SK-N-SH (cell line): ENCODE data around the gene GNAS. TPM values are rescaled to one million over a fixed set of nuclear protein-coding genes. Genes with fewer than 3 reads are reported as not detected.

Experiments
- CTCF ChIA-PET: fragments of 300-600, 350-600 bp; formaldehyde crosslinking; extraction: SDS; loops from one replicate; lab custom pipeline; 2021; lab: Yijun Ruan, JAX
- POLR2A ChIA-PET: fragments of 350-600 bp; sonication (Branson Sonifier 250); formaldehyde crosslinking; extraction: SDS; loops from one replicate; lab custom pipeline; 2020; ENCODE audit warnings: antibody characterized with exemption, inconsistent platforms; lab: Yijun Ruan, JAX
- DNase-seq: peaks from one replicate; pipeline ENCODE4 v3.0.0; 2012
- H2AFZ ChIP-seq: fragments of 200-600 bp; sonication (generic); 2 replicates; pipeline ENCODE4 v1.8.1; 2016; ENCODE audit warnings: antibody characterized with exemption, mild to moderate bottlenecking, low read depth
- H3F3A ChIP-seq: fragments of 200-600 bp; sonication (generic); replicated peaks from 2 replicates; pipeline ENCODE3; 2016; ENCODE audit warnings: antibody characterized with exemption, mild to moderate bottlenecking; ENCODE audit not compliant: insufficient read depth
- H3K27ac ChIP-seq, 2 experiments: fragments of 200-500 bp in 1 of 2; fragments of 200-600 bp in 1 of 2; sonication (Bioruptor generic) in 1 of 2; sonication (generic), shearing (Covaris generic) in 1 of 2; 2 replicates each; pipeline versions ENCODE4 v1.5.1 to v1.6.1; 2014 to 2016; ENCODE audit warnings: low read depth in 2 of 2, inconsistent platforms in 1 of 2, low read length in 1 of 2, mild to moderate bottlenecking in 1 of 2, mixed read lengths in 1 of 2
- H3K27me3 ChIP-seq: fragments of 200-600 bp; sonication (generic), shearing (Covaris generic); 2 replicates; pipeline ENCODE4 v1.6.1; 2016; ENCODE audit warnings: mixed run types; ENCODE audit not compliant: insufficient read depth
- H3K36me3 ChIP-seq, 2 experiments: fragments of 200-500 bp in 1 of 2; fragments of 200-600 bp in 1 of 2; sonication (Bioruptor generic) in 1 of 2; sonication (generic) in 1 of 2; replicated peaks in 1 of 2; 2 replicates each; pipeline versions ENCODE3 to v1.5.1; 2014 to 2016; ENCODE audit warnings: low read length in 1 of 2, mild to moderate bottlenecking in 1 of 2; ENCODE audit not compliant: insufficient read depth in 2 of 2, control insufficient read depth in 1 of 2
- H3K4me1 ChIP-seq, 2 experiments: fragments of 200-500 bp in 1 of 2; fragments of 200-600 bp in 1 of 2; sonication (Bioruptor generic) in 1 of 2; sonication (generic), shearing (Covaris generic) in 1 of 2; 2 replicates each; pipeline versions ENCODE4 v1.5.1 to v1.6.1; 2014 to 2016; ENCODE audit warnings: low read depth in 1 of 2, low read length in 1 of 2, mixed run types in 1 of 2; ENCODE audit not compliant: insufficient read depth in 2 of 2, control insufficient read depth in 1 of 2
- H3K4me2 ChIP-seq: fragments of 200-600 bp; sonication (generic), shearing (Covaris generic); 2 replicates; pipeline ENCODE4 v1.6.1; 2017; ENCODE audit warnings: mixed run types
- H3K4me3 ChIP-seq, 2 experiments: fragments of 200-500 bp in 1 of 2; fragments of 200-600 bp in 1 of 2; sonication (Bioruptor generic) in 1 of 2; sonication (generic), shearing (Covaris generic) in 1 of 2; 2 replicates each; pipeline versions ENCODE4 v1.5.1 to v1.8.1; 2014 to 2016; ENCODE audit warnings: low read depth in 2 of 2, inconsistent platforms in 1 of 2, low read length in 1 of 2, mild to moderate bottlenecking in 1 of 2, mixed read lengths in 1 of 2, moderate library complexity in 1 of 2
- H3K79me2 ChIP-seq: fragments of 200-600 bp; sonication (generic); 2 replicates; pipeline ENCODE4 v1.8.1; 2017; ENCODE audit warnings: mild to moderate bottlenecking; ENCODE audit not compliant: insufficient read depth
- H3K9ac ChIP-seq: fragments of 200-600 bp; sonication (generic); 2 replicates; pipeline ENCODE4 v1.6.1; 2017; ENCODE audit warnings: mixed run types
- H3K9me2 ChIP-seq: fragments of 200-600 bp; sonication (generic); 2 replicates; pipeline ENCODE4 v1.6.1; 2017; ENCODE audit warnings: mixed run types
- H3K9me3 ChIP-seq: fragments of 200-600 bp; sonication (generic); 2 replicates; pipeline ENCODE4 v1.6.1; 2017; ENCODE audit warnings: mixed run types, mild to moderate bottlenecking, moderate library complexity
- H4K20me1 ChIP-seq: fragments of 200-600 bp; sonication (generic); 2 replicates; pipeline ENCODE4 v1.6.1; 2017; ENCODE audit warnings: mild to moderate bottlenecking, mixed run types; ENCODE audit not compliant: insufficient read depth
- CHD2 ChIP-seq: fragments of 150-350 bp; IDR thresholded peaks from 2 replicates; pipeline ENCODE4 v1.6.1; 2018; ENCODE audit warnings: low read length; ENCODE audit not compliant: partially characterized antibody
- ELF1 ChIP-seq: IDR thresholded peaks from 2 replicates; pipeline ENCODE4 v1.4.0; 2012
- FOXJ3 ChIP-seq: sonication (generic); formaldehyde crosslinking; IDR thresholded peaks from 2 replicates; pipeline ENCODE4 v1.5.1; 2020; ENCODE audit warnings: mild to moderate bottlenecking, missing genetic modification reagents
- FOXM1 ChIP-seq: IDR thresholded peaks from 2 replicates; pipeline ENCODE4 v1.4.0; 2012; ENCODE audit warnings: low read depth, mild to moderate bottlenecking
- GATA2 ChIP-seq: sonication (generic); formaldehyde crosslinking; IDR thresholded peaks from 2 replicates; pipeline ENCODE4 v1.5.0; 2020; ENCODE audit warnings: mild to moderate bottlenecking, missing genetic modification reagents
- IRF3 ChIP-seq: fragments of 150-350 bp; IDR thresholded peaks from 2 replicates; pipeline ENCODE4 v1.6.1; 2016; ENCODE audit warnings: mild to moderate bottlenecking, low read depth, low read length
- JUND ChIP-seq: IDR thresholded peaks from 2 replicates; pipeline ENCODE4 v1.4.0; 2012
- NFIC ChIP-seq: IDR thresholded peaks from 2 replicates; pipeline ENCODE4 v1.4.0; 2012; ENCODE audit warnings: borderline replicate concordance
- PBX3 ChIP-seq: IDR thresholded peaks from 2 replicates; pipeline ENCODE4; 2012
- POLR2AphosphoS5 ChIP-seq: IDR thresholded peaks from 2 replicates; pipeline ENCODE4 v1.6.1; 2012; ENCODE audit warnings: low read depth, low read length
- RAD21 ChIP-seq: IDR thresholded peaks from 2 replicates; pipeline ENCODE4 v1.6.1; 2012; ENCODE audit warnings: mild to moderate bottlenecking, low read length
- RCOR1 ChIP-seq: fragments of 150-350 bp; IDR thresholded peaks from 2 replicates; pipeline ENCODE4 v1.6.1; 2017; ENCODE audit warnings: antibody characterized with exemption, low read length
- REST ChIP-seq: IDR thresholded peaks from 2 replicates; pipeline ENCODE4 v1.6.1; 2012; ENCODE audit warnings: mild to moderate bottlenecking, low read depth, low read length, moderate library complexity
- SMC3 ChIP-seq: IDR thresholded peaks from 2 replicates; pipeline ENCODE4 v1.6.1; 2012; ENCODE audit warnings: low read depth, low read length, improper control_type of control experiment
- TAF1 ChIP-seq: IDR thresholded peaks from 2 replicates; pipeline ENCODE4 v1.6.1; 2012; ENCODE audit warnings: low read depth, mild to moderate bottlenecking, low read length, moderate library complexity, borderline replicate concordance
- USF1 ChIP-seq: IDR thresholded peaks from 2 replicates; pipeline ENCODE4 v1.4.0; 2012; ENCODE audit warnings: low read depth, borderline replicate concordance
- WGBS: methylation state at CpG from one replicate; pipeline ENCODE4 v1.1.6; 2017; ENCODE audit warnings: low lambda C conversion rate; 5-methylcytosine and 5-hydroxymethylcytosine counted together
- polyA plus RNA-seq, 3 experiments: library from polyadenylated mRNA; depleted of rRNA; stranded (reverse); fragments of >200 nt; gene quantifications; 2 replicates each; pipeline ENCODE4 v1.2.3, GENCODE V29; 2012

The GNAS gene
- polyA plus RNA-seq, 1 of the 3 experiments (the other 2 are of a cell fraction): 1,562 TPM

GRCh38 chr20:58853466-58853865, 950 bp downstream of the GNAS start:
- peaks cover 4% of the 10 kb centered on the region; the same call in 1 of the 2 replicates for H3K27me3 ChIP-seq
- H3K27ac ChIP-seq: no peak overlapping the region
- H3K4me2 ChIP-seq: no peak overlapping the region
- H3K4me1 ChIP-seq: peaks cover 0 to 21% of the 10 kb centered on the region in 2 experiments; a peak in 1 of 4 replicates
- DNase-seq: no peak
- no peaks in the 10 kb centered on the region for H3K9me2 ChIP-seq
- no peaks in the 10 kb centered on the region for H3K36me3 ChIP-seq
- no peak overlapping the region for H3K9ac ChIP-seq
- TF ChIP-seq FOXJ3 (CRISPR knock-in tag) (no peak), JUND (no peak), ELF1 (no peak), IRF3 (no peak), CHD2 (no peak), FOXM1 (no peak), USF1 (no peak), PBX3 (no peak), SMC3 (no peak), GATA2 (CRISPR knock-in tag) (no peak), RAD21 (no peak), REST (no peak), RCOR1 (no peak), POLR2AphosphoS5 (no peak), NFIC (no peak), TAF1 (no peak)
- peaks cover 21% of the 10 kb centered on the region for H3K79me2 ChIP-seq
- no peak overlapping the region for H3K4me3 ChIP-seq
- POLR2A ChIA-PET: no interaction called here
- no peaks in the 10 kb centered on the region for H4K20me1 ChIP-seq
- CTCF ChIA-PET: interaction anchor here (0.7 to 3.1 kb wide), 9 partner anchors 11 to 608 kb away, joined by 3 to 16 read pairs (median 4); partner anchors contain the start of gene STX16
- H3F3A ChIP-seq: peaks cover 5% of the 10 kb centered on the region
- no peak overlapping the region for H2AFZ ChIP-seq
- no peaks in the 10 kb centered on the region for H3K9me3 ChIP-seq
- WGBS: 54% methylated on average over 3 of the region's 6 CpGs
